Uterus (tissue), 4 donors: ENCODE results near the gene LRP11. TPM values are rescaled to one million over a fixed set of nuclear protein-coding genes. Genes with fewer than 3 reads are reported as not detected.

ENCODE experiments used
- DNase-seq, 2 donors: peaks; one replicate each; pipeline ENCODE4 v3.0.0-alpha.2; 2019 to 2020
- H3K27ac ChIP-seq, 2 donors: fragments of 200-600 bp; sonication (generic); 1 replicate in 1 of 2; 2 replicates in 1 of 2; pipeline ENCODE4 v1.5.1; 2016 to 2018
- H3K27me3 ChIP-seq, 2 donors: fragments of 200-600 bp; sonication (generic); one replicate each; pipeline ENCODE4 v1.5.1; 2018 to 2019; ENCODE audit warnings: control low read depth in 1 of 2
- H3K36me3 ChIP-seq, 2 donors: fragments of 200-600 bp; sonication (generic); one replicate each; pipeline ENCODE4 v1.5.1; 2019; ENCODE audit warnings: control low read depth in 1 of 2
- H3K4me1 ChIP-seq, 2 donors: fragments of 200-600 bp; sonication (generic); one replicate each; pipeline ENCODE4 v1.5.1; 2018 to 2019; ENCODE audit warnings: control low read depth in 1 of 2
- H3K4me3 ChIP-seq, 2 donors: fragments of 200-600 bp; sonication (generic); 1 replicate in 1 of 2; 2 replicates in 1 of 2; pipeline ENCODE4 v1.5.1; 2018 to 2019; ENCODE audit warnings: mild to moderate bottlenecking in 1 of 2
- H3K9me3 ChIP-seq, 2 donors: fragments of 200-600 bp; sonication (generic); one replicate each; pipeline ENCODE4 v1.5.1; 2019; ENCODE audit warnings: control low read depth in 1 of 2
- CTCF ChIP-seq, 4 experiments: fragments of 200-600 bp in 2 of 4; fragments of 450-650 bp in 2 of 4; sonication (generic) in 2 of 4; IDR thresholded peaks; one replicate each; pipeline ENCODE4 v1.5.1; 2016 to 2019; ENCODE audit warnings: antibody characterized with exemption in 4 of 4, mild to moderate bottlenecking in 2 of 4, moderate library complexity in 1 of 4
- POLR2A ChIP-seq, 2 donors: fragments of 450-650 bp; IDR thresholded peaks; one replicate each; pipeline ENCODE4 v1.6.1; 2016; ENCODE audit warnings: antibody characterized with exemption in 2 of 2, mild to moderate bottlenecking in 1 of 2, moderate library complexity in 1 of 2
- intact Hi-C: fragments of 100-400 bp; cut with DNase I; formaldehyde crosslinking; loops from one replicate; pipeline ENCODE4 v1.15.1; 2023; ENCODE audit warnings: low total_unique reads
- total RNA-seq, 4 donors: library from RNA; depleted of rRNA in 3 of 4; stranded (reverse); fragments of >200 nt in 3 of 4; gene quantifications; one replicate each; pipeline versions ENCODE4 v1.1.0 to v1.2.4, GENCODE V29; 2014 to 2023
- donor health status: DM: yes; HTN: yes; CAD: no.

LRP11 gene
- total RNA-seq, 4 donors from 2014 or later = 22.0 to 61.7 (median 29.8) TPM

GRCh38 chr6:149905371-149905910 lies 41.3 kb upstream of the LRP11 start:
- no peaks in the 10 kb centered on the region for H3K36me3 ChIP-seq
- intact Hi-C loops = no loop called here
- H3K27ac ChIP-seq = no peak overlapping the region
- TF ChIP-seq POLR2A (IDR thresholded peaks at IDR 0.05) (no peak), CTCF (IDR thresholded peaks at IDR 0.05) (no peak)
- H3K4me1 ChIP-seq = no peaks in the 10 kb centered on the region
- no peak overlapping the region for H3K4me3 ChIP-seq
- H3K27me3 ChIP-seq = no peaks in the 10 kb centered on the region
- no peak for DNase-seq
- no peaks in the 10 kb centered on the region for H3K9me3 ChIP-seq

- Histone ChIP-seq H3K27me3 (no peaks in the 10 kb centered on the region), H3K36me3 (no peaks in the 10 kb centered on the region), H3K27ac (no peak overlapping the region), H3K4me1 (no peaks in the 10 kb centered on the region), H3K4me3 (no peak overlapping the region), H3K9me3 (no peaks in the 10 kb centered on the region)
- TF ChIP-seq POLR2A (IDR thresholded peaks at IDR 0.05) (no peak), CTCF (IDR thresholded peaks at IDR 0.05) (no peak)
- intact Hi-C loops = no loop called here
- DNase-seq = no peak
Observed at GRCh38 chr6:149904661-149905370, 40.7 kb upstream of the LRP11 start.

- Histone ChIP-seq H3K4me3 (no peak overlapping the region), H3K27me3 (no peaks in the 10 kb centered on the region), H3K36me3 (no peaks in the 10 kb centered on the region), H3K4me1 (no peaks in the 10 kb centered on the region), H3K9me3 (no peaks in the 10 kb centered on the region), H3K27ac (no peak overlapping the region)
- TF ChIP-seq CTCF (IDR thresholded peaks at IDR 0.05) (no peak), POLR2A (IDR thresholded peaks at IDR 0.05) (no peak)
- intact Hi-C loops = no loop called here
- DNase-seq = no peak
Observed at GRCh38 chr6:149903938-149904611, 39.9 kb upstream of the LRP11 start.

- Histone ChIP-seq H3K9me3 (no peaks in the 10 kb centered on the region), H3K27me3 (no peaks in the 10 kb centered on the region), H3K4me3 (no peak overlapping the region), H3K27ac (no peak overlapping the region), H3K4me1 (no peaks in the 10 kb centered on the region), H3K36me3 (no peaks in the 10 kb centered on the region)
- no peak for DNase-seq
- intact Hi-C loops = no loop called here
- TF ChIP-seq CTCF (IDR thresholded peaks at IDR 0.05) (no peak), POLR2A (IDR thresholded peaks at IDR 0.05) (no peak)
Observed at GRCh38 chr6:149901444-149902140, 37.4 kb upstream of the LRP11 start.
